ENCODE data around the gene SYCP2.

Gene SYCP2

DNA sequence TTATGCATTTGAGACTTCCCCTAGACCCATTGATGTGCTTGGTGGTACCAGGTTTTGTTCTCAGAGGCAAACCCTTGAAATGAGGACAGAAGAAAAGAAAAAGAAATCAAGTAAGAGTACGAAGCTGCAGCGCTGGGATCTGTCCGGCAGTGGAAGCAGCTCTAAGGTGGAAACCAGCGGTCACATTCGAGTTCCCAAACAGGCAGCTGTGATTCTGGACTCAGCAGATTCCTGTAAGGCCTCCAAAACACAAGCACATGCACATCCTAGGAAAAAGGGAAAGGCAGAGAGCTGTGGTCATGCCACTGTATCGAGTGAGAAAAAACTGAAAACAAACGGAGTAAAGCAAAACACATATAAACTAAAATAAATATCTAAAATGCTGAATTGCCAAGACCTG lies 11.3 kb upstream of the SYCP2 start:
- no peak for DNase-seq

DNA sequence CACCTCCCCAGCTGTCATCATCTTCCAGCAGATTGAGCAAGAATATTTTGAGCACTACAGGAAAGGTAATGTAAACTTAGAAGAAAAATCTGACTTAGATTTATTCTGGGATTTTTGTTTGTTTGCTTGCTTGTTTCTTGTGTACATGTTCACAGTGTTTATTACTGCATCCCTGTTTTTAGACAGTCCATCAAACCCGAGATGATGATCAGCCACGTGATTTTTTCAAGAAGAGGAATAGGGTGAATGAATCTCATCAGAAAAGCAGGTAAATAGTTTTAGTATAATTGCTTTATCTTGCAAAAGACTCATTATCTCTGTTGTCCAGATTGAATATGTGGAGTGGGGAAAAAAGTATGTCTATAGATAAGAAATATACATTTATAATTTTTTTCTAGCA lies 8.8 kb upstream of the SYCP2 start:
- no peak for DNase-seq

DNA sequence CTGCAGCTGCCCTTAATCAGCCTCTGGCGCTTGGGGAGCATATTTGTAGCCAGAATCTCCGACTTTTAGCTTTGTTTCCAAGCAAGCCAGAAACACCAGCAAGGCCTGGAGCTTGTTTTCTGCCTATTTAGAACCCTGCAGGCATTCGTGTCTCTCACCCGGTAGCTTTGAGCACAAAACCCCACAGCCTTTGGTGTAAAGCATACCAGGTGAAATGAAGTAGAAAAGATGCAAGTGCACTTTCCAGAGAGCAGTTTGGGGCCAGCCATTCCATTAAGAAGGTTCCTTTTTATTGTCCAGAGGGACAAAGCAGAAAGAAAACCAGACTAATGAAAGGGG lies 7.5 kb upstream of the SYCP2 start:
- no peak for DNase-seq

DNA sequence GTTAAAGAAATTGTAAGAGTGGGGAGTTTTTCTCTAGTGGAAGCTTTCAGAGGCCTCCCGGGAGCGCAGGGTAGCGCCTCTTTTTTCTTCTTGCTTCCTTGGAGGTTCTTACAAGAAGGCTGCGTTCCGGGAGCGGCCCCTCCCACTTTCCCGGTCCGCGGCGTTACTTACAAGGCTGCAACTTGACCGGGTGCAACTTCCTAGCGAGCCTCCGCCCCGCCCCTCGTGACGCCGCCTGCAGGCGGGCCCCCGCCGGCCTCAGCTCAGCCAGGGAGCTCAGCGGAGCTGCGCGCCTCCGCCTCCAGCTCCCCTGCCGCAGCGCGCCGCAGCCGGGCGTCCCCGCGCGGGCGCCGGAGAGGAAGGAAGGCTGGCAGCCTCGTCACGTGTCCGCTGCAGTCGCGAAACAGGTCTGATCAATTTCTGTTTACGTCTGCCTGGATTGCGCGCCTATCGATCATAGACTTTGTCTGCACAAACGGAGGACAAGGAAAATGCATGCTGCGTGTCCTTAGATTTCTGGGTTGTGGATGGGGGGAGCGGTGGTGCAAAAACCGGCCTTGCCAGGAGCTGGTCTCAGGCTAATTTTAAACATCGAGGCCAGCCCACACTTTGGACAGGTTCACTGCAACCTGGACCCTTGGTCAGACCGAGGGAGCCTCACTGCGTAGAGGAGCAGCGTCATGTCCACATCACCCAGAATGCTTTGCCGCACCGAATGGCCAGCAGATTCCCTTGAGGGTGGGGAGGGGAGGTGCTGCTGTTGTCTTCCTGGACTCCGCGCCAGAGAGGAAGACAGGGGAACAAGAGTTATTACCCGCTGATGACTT lies 6.9 kb upstream of the SYCP2 start, which contains the start of the genes FAM217B and PPP1R3D:
Gene FAM217B, plus strand, starts transcription at position 261 of the 827 bp plus-strand sequence. CDS start 3,555 bp downstream, outside the sequence.
Gene PPP1R3D, minus strand, starts transcription at position 177 of the 827 bp plus-strand sequence. CDS start 374 bp downstream, outside the sequence.
- DNase-seq = peak; percentile 48

DNA sequence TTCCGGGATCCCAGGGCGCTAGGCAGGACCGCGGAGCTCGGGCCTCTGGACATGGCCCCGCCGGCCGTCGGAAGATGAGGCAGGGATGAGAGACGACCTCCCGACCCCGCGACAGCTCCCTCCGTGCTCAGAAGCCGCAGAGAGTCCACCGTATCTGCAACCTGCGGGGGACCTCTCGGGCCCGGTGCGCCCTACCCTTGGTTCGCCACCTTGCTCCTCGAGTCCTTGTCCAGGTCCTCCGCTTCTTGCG lies 6.4 kb upstream of the SYCP2 start:
- no peak for DNase-seq

DNA sequence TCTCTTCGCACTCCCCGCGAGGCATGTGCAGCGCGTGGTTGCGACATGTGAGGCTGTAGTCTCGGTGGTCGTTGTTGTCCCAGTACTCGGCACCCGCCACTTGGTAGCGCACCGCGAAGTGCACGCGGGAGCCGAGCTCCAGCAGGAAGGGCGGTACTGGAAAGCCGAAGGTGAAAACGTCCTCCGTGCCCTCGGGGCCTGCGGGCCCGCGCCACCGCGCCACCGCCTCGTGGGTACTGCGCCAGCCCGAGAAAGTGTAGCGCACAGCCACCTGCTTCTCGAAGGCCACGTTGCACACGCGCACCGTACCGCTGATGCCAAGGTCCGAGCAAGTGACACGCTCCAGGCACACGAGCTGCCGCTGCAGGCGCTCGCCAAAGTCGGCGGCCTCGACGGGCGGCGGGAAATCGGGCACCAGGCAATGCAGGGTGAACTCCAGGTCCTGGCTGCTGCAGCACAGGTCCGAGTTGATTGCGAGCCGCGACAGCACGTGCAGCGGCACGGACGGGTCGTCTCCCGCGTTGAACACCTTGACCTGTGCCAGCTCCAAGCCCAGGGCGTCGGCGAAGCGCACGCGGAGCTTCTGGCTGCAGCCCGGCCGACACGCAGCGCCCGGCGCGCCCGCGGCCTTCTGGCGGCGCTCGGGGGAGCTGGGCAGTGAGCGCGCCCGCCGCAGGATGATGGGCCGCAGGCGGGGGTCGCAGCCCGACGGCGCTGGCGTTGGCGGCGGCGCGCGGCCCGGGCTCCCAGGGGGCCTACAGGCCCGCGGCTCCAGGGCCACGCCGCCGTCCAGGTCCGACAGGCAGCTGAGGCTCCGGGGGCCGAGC lies 5.8 kb upstream of the SYCP2 start:
- no peak for DNase-seq

DNA sequence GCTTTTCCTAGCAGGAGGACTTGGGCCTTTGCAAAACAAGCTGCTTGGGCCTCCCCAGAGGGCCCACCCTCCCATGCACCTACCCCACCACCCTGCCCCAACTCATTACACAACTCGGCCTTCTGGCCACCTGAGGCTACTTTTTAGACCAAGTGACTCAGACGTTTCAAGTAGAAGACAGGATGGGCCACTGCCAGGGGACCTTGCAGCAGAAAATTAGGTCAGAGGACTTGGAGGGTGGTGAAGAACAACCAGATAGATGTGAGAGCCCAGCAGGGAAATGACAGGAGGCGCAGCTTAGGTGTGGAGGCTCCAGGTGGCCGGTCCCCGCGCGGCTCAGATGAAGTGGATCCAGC lies 5.2 kb upstream of the SYCP2 start:
- DNase-seq = no peak

DNA sequence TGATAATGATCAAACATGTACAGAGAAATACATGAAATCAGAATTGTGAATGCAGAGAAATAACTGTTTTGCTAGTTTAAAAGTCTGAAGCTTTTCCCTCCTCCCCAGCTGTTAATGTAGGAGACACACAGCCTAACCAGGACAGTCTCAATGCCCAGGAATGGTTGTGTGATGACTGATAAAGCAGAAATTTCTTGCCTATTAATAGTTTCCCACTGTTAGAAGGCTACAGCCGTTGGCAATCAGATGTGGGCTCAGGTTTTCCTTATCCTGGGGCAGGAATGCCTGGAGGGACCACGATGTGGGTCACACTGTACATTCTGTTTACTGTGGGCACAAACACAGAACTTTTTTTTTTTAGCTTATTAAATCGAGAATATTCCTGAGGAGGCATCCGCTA lies 4.8 kb upstream of the SYCP2 start:
- DNase-seq = no peak

DNA sequence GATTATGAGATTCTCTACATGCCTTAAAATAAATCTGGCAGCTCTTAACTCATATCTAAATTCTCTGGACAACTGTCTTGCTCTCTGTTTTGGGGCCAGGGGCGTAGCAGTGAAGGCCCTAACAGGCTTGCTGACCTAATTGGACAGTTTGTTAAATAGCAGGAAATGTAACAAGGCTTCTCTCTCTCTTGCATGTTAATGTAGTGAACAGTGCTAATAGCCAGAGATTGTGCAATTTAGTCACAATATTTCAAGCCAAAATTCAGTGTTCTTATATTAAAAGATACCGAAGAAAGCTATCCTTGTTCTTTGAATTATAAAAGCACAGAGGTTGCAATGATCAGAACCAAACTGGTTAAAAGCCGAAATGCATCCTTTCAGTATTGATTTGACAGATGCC lies 3.7 kb upstream of the SYCP2 start:
- DNase-seq = no peak

DNA sequence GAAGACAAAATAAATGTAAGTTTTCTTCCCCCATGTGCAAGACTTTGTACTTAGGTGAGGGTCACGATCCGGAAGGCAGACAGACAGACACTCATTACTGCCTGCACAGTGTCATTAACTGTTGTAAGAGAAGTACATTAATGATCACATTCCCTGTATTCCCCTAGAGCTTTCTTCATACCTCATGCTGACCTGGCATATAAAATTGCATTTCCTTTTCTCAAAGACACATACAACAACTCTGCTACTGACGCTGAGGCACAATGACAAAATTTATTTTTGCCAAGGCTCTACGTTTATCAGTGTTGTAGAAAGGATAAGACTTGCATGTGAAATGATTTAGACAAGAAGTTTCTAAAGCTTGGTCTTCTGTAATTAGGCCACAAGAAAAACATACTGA lies 3.0 kb upstream of the SYCP2 start:
- DNase-seq = no peak

DNA sequence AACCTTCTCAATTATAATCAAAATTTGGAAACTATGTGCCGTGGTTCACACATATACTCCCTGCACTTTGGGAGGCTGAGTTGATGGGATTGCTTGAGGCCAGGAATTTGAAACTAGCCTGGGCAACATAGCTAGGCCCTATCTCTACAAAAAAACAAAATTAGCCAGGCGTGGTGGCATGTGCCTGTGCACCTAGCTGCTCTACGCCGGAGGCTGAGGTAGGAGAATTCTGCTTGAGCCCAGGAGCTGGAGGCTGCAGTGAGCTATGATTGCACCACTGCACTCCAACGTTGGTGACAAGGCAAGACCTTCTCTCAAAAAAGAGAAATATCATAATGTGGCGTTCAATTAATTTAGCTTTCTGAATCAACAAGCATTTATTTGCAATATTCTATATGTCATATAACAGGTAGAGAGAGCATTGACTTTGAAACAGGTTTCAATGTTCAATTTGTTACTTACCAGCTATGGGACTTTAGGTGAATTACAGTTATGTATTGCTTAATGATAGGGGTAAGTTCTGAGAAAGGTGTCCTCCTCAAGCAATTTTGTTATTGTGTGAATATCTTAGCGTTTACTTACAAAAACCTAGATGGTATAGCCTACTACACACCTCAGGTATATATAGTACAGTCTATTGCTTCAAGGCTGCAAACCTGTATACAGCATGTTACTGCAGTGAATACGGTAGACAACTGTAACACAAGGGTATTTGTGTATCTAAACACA lies 2.2 kb upstream of the SYCP2 start:
- no peak for DNase-seq

DNA sequence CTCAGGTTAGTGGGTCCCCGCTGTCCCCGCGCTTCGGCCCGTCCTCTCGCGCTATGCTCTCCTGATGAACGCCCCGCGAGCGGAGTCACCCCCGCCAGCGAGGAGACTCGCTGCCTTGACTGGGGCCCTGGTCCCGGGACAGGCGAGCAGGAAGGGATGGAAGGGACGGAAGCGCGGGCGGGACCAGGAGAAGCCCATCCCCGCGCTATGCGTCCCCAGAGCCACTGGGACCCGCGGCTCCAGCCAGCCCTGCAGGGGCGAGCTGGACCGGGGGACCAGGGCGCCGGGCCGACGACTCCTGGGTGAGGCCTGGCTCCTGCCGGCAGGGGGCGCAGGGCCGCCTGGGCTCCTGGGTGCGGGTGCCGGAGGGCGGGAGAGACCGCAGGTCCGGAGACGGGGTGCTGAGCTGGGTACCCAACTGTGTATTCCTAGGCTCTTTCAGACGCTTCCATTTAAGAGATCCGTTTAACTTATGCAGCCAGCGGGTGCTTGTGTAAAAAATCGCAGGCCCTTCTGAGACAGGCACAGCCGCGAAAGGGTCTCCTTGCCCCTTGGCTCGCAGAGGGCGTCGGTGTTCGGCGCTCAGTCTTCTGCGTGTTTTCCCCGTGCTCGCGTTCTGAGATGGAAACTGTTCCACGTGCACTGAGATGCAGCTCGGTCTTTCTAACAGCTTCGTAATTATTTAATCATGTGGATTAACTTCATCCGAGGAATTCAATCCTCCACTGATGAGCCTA lies 580 bp upstream of the SYCP2 start:
- DNase-seq = no peak

DNA sequence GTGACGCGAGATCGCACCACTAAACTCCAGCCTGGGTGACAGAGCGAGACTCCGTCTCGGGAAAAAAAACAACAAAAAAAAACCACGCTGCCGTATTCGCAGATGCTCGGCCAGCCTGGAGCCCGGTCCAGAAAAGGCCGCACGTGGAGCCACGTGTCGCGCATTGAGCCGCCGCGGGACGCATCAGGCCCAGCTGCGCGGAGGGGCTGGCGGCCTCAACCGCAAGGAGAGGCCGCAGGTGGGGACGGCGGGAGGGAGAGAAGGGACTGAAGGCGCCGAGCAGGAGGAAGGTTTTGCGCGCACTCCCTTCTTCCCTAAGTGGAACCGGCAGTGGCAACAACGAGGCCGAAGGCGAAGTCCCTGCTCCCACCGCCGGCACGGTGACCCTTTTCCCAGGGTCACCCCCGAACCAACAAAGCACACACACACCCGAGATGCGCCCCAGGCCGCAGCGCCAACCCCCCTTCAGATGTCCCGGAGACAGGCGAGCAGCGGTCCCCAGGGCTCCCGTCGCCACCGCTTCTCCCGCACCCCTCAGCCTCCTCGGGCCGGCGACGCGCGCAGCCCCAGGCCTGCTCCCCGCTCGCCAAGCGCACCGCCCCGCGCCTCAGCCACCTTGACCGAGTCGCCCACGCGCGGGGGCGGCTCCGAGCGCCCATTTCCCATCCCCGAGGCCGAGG lies 681 bp downstream of the SYCP2 start:
- DNase-seq = no peak

DNA sequence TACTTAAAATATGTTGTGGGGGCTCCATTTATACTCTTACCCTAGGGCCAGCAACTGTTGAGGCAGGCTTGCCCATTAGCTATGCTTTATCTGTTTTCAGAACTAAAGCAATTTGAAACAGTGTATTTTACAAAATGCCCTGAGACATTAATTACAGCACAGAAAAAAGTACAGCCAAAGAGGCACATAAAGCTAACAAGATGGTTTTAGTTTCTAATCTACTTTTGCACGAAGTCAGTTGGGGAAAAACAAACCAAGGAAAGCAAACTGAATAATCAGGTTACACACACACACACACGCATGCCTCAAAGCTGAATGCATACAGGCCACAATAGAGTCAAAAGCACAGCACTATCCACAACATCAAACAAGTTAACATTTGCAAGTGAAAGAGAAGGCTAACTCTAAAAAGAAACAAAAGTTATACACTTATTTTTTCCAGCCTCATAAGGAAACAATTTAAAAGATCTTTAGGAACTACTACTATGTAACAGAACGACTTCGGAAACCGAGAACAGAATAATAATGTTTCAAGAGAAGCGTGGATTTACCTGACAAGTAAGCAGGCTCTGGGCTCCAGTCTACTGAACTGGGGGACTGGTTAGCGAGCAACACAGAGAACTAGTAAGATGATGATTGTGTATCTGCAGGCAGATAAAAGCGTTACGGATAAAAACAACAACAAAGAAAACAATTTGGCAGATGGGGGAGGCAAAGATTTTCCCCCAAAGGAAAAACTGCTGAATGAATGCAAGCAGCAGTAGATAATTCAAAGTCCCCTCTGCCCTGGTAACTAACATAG lies 1.7 kb downstream of the SYCP2 start:
- DNase-seq = no peak

DNA sequence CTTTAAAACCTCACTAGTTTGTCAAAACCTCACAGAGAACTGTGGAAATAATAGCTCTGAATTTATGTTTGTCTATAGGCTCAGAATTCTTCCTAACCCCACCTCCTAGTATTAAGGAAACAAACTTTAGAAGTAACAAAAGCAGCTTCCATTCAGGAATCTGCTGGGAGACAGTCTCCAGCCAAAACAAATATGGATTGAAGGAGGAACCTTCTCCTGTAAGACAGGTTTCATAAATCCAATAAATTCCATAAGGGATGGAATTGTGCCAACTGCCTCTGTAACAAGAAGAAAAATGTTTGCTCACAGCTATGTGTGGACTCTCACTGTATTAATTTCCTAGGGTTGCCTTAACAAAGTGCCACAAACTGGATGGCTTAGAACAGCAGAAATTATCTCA lies 7.5 kb downstream of the SYCP2 start:
- DNase-seq = no peak

DNA sequence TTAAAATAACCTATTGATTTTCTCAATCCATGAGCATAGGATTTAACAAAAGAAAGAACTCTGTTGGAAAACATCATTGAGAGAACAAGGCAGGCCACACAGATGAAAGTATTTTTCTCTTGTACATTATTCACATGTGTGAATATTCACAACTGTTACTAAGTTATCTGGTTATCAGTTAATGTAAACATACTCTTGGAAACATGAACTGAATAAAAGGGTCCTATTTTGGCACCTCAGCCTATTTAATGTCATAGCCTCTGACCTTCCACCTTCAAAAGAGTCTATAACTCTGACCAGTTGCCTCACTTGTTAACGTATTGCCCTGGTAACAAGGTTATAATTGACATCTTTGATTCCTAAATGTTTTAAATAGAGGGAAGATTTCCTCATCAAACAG lies 8.1 kb downstream of the SYCP2 start:
- no peak for DNase-seq

DNA sequence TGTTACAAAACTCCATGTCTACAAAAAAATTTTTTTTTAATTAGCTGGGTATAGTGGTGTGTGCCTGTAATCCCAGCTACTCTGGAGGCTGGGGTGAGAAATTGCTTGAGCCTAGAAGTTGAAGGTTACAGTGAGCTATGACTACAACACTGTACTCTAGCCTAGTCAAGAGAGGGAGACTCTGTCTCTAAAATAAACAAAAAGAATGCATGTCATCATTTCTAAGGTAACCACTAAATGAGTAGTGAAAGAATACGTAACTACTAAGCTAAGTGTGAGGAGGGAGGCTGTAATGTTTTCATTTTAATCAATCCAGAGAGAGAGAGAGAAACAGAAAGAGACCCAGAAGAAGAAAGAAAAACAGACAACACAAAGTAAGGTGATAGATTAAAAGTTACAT lies 9.9 kb downstream of the SYCP2 start:
- DNase-seq = no peak

DNA sequence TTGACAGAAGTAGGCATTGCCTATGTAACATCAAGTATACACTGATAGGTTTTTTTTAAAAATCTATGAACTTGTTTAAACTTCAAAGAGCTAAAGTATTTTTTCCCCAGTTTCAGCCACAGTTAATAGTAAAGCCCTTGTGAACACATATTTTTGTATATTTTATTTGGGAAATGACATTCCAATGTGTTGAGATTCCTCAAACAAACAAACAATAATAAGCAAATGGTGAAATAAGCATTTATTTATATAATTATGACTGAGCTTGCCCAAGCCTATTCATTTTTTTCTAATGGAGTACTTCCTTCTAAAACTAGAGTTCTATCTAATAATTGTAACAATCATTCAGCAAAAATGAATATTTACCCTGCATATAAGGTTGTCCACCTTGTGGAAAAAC lies 12.5 kb downstream of the SYCP2 start:
- DNase-seq = no peak

DNA sequence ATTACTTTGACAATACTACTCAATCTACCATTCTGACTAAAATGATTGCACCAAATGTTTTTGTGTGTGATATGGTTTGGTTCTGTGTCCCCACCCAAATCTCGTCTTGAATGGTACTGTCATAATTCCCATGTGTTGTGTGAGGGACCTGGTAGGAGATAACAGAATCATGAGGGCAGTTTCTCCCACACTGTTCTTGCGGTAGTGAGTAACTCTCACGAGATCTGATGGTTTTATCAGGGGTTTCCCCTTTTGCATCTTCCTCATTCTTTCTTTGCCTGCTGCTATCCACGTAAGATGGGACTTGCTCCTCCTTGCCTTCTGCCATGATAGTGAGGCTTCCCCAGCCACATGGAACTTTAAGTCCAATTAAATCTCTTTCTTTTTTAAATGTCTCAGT lies 20.8 kb downstream of the SYCP2 start:
- no peak for DNase-seq

DNA sequence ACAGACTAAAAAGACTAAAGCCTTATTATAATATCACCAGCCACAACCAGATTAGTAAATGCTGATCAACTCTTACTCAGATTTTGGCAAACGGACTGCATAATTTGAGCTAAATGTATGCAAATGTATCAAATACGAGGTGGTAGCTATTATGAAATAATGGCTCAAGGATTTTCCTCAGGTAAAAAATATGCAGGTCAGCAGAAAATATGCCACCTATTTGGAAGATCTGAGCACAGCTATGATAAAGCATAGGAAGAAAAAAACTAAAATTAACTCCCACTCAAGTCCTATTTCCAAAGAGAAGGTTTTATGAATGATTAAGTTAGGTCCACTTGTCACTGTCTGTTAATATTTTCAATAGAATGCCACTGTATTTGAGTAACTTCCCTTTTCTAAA lies 22.4 kb downstream of the SYCP2 start:
- no peak for DNase-seq

DNA sequence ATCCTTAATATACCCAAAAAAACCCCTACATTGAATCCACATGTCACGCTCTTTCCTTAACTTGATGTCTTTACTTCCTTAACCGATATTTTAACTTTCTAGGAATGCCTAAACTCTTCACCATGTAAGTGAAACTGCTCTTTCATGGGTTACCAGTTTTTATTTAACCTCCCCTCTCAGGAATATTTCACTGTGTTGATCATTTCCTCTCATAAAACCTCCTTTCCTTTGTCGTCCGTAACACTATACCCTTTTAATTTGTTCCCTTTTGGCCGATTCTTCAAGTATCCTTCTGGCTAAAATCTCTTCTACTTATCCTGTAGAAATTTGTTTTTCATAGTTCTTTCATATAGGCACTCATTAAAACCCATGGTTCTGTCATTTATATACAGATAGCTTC lies 24.6 kb downstream of the SYCP2 start:
- no peak for DNase-seq

DNA sequence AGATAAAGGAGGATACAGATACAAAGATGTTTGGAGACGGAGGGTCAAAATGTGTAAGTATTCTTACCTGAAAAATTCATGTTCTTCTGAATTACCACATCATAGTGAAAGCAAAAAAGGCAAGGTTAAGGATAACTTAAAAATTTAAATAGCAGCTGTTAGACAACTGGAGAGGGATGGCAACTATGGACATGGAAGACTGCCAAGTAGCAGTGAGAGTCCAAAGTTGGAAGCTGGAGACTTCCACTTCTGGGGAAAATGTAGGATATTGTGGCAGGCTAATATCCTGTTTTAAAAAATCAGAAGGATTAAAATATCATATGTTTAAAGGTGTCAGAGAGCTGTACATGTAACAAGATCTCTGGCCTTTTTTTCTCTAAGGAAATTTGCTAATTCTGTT lies 29.8 kb downstream of the SYCP2 start:
- DNase-seq = no peak
